Astrocyte (in vitro differentiated cells and primary cell): ENCODE data around the gene ABCB1.

ENCODE experiments used
- CTCF ChIP-seq: IDR thresholded peaks from 2 replicates; pipeline ENCODE4 v1.5.1; 2011; ENCODE audit warnings: low read depth, mild to moderate bottlenecking, inconsistent platforms, low read length, moderate library complexity; ENCODE audit not compliant: insufficient read depth
- EZH2 ChIP-seq: IDR thresholded peaks from 2 replicates; pipeline ENCODE4 v1.6.1; 2012; ENCODE audit warnings: mild to moderate bottlenecking, low read length, inconsistent platforms; ENCODE audit not compliant: insufficient read depth

GRCh38 chr7:87543623-87544022, 57.1 kb downstream of the ABCB1 start:
- TF ChIP-seq CTCF, result no peak
- no peak for TF ChIP-seq EZH2
